NCI-H460 (cell line): ENCODE data around the gene AGBL5. TPM values are rescaled to one million over a fixed set of nuclear protein-coding genes. Genes with fewer than 3 reads are reported as not detected.
"Not testable (repeated sequence)": the region's sequence is repeated elsewhere in the genome, so short reads cannot be mapped to it uniquely, and the experiment has no call there.

Experiments used
- DNase-seq: peaks from one replicate; pipeline ENCODE4 v3.0.0-alpha.2; 2016; ENCODE audit warnings: low read depth; ENCODE audit errors: extremely low read depth
- total RNA-seq: library from RNA; depleted of rRNA; stranded (reverse); fragments of >200 nt; shearing (Covaris generic); gene quantifications from 2 replicates; pipeline ENCODE4 v1.2.3, GENCODE V29; 2014

AGBL5 gene
- total RNA-seq, 1 experiment from 2014 or later = 35.4 TPM

DNA sequence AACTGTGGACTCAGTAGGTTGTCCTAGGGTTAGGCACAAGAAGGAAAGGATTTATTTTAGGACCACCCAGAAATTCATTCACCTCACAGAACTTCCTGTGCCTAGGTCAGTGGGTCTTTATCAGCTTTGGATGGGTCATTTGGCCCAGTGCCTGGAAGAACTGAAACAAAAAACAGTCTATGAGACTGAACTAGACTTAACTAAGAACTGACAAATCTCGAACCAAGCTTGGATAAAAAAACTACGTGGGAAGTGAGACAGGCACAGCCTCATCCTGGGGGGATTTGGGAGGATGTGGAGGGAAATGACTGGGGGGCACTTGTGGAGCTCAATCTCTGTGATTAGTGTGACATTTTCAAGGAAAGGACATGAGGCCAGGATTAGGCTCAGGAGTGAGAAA, 22.3 kb downstream of the AGBL5 start:
- no peak for DNase-seq

DNA sequence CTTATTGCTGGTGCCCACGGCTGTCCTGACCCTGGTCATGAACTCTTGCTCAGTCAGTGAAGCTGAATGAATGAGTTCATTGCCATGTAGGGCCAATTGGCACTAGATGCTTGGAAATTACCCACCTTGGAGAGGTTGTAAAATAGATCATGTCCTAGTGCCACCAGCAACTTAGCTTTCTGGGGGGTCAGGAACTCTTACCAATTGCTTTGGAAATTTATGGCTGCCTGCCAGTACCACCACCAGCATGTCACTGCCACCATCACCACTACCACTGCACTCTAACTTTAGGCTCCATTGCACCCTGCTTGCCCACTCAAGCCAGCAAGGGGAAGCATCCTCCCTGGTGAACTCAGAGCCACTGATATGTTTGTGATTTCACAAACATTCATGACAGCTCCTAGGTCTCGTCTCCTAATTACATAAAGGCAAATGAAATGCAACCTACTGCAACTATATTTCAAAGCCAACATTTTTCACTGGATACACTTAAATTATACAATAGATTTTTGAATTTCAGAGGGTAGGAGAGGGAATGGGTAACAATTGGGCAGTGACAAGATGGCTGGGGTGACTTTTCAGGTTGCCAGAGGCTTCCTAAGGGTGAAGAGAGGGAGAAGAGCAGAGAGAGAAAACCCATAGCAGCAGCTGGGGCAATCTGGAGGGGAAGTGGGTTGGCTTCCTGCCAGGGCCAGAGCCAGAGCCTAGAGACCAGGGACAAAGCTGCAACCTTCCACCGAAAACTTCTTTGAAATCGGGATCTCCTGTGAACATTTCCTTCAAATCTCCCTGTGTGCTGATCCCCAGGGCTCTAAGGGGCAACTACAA, 23.5 kb downstream of the AGBL5 start:
- DNase-seq = no peak

DNA sequence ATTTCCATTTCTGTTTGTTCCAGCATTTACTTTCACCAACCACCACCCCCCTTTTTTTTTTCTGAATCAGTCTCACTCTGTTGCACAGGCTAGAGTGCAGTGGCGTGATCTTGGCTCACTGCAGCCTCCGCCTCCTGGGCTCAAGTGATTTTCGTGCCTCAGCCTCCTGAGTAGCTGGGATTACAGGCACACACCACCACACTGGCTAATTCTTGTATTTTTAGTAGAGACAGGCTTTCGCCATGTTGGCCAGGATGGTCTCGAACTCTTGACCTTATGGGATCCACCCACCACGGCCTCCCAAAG, 24.1 kb downstream of the AGBL5 start:
- not testable (repeated sequence) for DNase-seq

DNA sequence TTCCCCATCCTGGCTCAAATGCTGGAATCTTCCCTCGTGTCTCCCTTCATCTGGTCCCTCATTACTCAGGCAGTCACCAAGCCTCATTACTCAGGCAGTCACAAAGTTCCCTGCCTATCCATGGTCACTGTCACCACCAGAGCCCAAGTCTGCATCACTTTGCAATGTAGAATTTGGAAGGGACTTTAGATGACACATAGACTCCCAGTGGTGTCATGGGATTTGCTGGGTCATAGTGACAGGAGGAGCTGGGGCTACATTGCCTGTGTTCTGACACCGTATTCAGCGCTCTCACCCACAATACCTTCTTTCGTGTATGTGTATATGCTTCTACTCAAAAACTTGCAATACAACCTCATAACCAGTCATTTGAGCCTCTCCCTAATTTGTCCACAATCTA, 24.9 kb downstream of the AGBL5 start:
- DNase-seq = no peak

DNA sequence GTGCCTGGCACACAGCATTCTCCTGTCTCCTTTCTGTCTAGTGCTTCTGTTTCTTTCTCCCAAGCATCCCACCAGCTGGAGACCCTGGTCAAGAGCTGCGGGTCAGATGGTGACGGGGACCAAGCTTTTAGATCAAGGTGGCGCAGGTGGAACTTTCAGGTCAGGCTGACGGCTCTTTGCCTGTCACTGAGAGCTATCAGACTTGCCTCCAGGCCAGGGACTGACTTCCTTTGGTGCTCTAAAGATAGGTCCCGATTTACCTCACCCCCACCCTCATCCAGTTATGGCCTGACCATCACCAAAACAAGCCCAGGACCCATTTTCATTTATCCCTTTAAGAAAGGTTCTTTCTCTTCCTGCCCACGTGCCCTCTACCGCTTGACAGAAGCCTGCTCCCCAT, 25.8 kb downstream of the AGBL5 start:
- no peak for DNase-seq

DNA sequence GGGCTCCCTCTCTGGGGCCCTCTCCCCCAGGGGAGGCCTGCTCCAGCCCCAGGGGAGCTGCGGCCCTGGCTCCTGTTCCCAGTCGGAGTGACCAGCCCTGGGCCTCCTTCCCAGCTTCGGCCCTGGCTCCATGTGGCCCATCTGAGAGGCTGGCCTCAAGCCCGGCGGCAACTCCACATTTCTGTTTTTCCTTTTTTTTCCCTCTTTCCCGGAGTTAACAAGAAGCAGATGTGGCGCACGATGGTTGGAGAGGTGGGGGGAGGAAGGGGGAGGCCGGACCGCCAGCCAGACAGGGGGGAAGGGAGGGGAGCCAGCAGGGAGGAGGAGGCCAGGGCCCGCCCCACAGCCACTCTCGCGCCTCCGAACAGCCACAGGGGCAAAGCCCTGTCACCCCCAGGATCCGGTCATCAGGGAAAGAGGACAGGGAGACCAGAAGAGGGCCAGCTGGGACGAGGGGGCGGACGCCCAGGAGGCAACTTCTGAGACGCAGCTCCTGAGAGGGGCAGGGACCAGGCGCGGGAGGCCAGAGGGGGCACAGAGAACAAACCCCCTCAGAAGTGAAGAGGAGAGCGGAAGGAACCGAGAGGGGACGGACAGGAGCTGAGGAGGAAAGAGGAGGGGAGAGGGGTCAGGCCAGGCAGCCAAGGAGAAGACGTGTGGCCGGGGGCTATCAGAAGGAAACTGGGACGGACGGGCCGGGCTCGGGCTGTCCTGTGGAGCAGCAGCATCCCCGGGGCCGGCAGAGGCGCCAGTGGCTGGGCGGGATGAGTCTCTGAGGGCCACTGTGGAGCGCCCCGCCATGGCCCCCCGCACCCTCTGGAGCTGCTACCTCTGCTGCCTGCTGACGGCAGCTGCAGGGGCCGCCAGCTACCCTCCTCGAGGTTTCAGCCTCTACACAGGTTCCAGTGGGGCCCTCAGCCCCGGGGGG, 27.1 kb downstream of the AGBL5 start, which contains the start of gene EMILIN1:
Gene EMILIN1 (plus strand): TSS at position 349 of the 928 bp plus-strand sequence. CDS start 451 bp downstream, at position 800.
- DNase-seq = no peak

DNA sequence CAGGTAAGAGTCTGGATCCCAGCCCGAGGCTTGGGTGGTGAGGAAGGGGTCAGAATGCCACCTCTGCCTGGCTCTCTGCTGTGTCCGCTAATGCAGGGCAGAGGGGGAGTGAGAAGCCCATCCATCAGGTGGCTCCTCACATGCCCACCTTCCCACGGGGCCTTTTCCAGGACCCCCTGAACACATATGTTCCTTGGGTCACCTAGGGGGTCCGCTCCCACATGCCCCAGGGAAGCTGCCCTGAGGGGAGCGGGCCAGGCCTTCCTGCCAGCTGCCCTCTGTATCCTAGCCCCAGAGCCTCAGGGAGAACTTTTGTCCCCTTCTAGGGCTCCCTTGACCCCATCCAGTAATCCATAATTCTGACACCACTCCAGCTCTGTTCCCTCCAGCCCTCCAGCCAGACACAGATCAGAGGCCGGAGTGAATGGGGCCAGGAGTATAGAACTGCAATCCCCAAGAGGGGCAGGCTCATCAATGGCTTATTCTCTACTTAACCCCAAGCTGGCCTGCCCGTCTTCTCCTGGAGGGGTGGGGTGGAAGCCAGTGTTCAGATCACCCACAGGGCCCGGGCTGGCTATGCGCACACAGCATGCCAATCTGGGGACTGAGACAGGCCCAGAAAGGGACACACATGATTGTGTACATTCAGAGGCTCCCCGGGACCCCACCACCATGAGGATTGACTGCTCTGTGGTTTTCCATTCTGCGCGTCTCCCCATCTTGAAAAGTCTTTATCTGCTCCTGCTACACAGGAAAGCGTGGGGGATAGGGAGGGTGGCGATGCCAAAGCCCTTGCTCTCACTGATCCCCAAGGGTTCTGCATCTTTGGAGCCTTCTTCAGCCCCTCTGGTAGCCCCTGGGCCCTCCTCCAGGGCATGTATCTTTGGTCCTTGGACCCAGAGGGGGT, 28.0 kb downstream of the AGBL5 start:
- DNase-seq = no peak

DNA sequence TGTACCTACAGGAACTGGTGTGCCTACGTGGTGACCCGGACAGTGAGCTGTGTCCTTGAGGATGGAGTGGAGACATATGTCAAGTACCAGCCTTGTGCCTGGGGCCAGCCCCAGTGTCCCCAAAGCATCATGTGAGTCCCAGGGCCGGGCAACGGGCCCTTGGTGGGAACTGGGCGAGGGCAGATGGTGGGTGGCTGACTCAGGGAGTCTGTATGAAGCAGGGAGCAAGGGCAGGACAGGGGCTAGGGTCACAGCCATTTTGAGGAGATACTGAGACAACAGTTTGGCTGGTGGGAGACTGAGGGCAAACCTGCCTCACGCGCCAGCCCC, 28.6 kb downstream of the AGBL5 start:
- DNase-seq = no peak

DNA sequence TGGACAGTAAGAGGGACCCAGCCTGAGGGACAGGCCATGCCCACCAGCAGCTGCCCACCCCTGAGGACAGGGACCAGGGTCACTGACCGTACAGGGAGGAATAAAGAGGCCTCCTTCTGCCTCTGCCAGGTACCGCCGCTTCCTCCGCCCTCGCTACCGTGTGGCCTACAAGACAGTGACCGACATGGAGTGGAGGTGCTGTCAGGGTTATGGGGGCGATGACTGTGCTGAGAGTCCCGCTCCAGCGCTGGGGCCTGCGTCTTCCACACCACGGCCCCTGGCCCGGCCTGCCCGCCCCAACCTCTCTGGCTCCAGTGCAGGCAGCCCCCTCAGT, 29.1 kb downstream of the AGBL5 start:
- DNase-seq = no peak

DNA sequence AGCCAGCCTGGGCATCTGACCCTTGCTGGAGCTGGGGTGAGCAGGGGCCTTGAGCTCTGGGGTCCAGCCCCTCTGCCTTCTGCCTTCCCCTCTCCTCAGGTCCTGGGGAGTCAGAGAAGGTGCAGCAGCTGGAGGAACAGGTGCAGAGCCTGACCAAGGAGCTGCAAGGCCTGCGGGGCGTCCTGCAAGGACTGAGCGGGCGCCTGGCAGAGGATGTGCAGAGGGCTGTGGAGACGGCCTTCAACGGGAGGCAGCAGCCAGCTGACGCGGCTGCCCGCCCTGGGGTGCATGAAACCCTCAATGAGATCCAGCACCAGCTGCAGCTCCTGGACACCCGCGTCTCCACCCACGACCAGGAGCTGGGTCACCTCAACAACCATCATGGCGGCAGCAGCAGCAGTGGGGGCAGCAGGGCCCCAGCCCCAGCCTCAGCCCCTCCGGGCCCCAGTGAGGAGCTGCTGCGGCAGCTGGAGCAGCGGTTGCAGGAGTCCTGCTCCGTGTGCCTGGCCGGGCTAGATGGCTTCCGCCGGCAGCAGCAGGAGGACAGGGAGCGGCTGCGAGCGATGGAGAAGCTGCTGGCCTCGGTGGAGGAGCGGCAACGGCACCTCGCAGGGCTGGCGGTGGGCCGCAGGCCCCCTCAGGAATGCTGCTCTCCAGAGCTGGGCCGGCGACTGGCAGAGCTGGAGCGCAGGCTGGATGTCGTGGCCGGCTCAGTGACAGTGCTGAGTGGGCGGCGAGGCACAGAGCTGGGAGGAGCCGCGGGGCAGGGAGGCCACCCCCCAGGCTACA, 30.7 kb downstream of the AGBL5 start:
- no peak for DNase-seq

DNA sequence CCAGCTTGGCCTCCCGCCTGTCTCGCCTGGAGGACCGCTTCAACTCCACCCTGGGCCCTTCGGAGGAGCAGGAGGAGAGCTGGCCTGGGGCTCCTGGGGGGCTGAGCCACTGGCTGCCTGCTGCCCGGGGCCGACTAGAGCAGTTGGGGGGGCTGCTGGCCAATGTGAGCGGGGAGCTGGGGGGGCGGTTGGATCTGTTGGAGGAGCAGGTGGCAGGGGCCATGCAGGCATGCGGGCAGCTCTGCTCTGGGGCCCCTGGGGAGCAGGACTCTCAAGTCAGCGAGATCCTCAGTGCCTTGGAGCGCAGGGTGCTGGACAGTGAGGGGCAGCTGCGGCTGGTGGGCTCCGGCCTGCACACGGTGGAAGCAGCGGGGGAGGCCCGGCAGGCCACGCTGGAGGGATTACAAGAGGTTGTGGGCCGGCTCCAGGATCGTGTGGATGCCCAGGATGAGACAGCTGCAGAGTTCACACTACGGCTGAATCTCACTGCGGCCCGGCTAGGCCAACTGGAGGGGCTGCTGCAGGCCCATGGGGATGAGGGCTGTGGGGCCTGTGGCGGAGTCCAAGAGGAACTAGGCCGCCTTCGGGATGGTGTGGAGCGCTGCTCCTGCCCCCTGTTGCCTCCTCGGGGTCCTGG, 31.4 kb downstream of the AGBL5 start:
- no peak for DNase-seq

DNA sequence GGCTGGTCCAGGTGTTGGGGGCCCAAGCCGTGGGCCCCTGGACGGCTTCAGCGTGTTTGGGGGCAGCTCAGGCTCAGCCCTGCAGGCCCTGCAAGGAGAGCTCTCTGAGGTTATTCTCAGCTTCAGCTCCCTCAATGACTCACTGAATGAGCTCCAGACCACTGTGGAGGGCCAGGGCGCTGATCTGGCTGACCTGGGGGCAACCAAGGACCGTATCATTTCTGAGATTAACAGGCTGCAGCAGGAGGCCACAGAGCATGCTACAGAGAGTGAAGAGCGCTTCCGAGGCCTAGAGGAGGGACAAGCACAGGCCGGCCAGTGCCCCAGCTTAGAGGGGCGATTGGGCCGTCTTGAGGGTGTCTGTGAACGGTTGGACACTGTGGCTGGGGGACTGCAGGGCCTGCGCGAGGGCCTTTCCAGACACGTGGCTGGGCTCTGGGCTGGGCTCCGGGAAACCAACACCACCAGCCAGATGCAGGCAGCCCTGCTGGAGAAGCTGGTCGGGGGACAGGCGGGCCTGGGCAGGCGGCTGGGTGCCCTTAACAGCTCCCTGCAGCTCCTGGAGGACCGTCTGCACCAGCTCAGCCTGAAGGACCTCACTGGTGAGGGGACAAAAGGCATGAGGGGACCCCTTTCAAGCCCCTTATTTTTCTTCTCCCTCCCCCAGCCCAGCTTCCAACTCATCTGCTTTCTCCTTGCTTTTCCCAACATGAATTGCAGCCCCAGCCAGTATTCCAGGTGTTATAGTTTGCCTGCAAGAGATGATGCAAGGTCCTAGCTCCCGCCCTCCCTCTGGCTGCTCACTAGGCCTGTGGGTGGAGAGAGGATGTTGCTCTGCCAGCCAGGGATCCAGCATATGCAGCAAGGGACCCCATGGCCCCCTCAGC, 32.2 kb downstream of the AGBL5 start:
- DNase-seq = no peak

DNA sequence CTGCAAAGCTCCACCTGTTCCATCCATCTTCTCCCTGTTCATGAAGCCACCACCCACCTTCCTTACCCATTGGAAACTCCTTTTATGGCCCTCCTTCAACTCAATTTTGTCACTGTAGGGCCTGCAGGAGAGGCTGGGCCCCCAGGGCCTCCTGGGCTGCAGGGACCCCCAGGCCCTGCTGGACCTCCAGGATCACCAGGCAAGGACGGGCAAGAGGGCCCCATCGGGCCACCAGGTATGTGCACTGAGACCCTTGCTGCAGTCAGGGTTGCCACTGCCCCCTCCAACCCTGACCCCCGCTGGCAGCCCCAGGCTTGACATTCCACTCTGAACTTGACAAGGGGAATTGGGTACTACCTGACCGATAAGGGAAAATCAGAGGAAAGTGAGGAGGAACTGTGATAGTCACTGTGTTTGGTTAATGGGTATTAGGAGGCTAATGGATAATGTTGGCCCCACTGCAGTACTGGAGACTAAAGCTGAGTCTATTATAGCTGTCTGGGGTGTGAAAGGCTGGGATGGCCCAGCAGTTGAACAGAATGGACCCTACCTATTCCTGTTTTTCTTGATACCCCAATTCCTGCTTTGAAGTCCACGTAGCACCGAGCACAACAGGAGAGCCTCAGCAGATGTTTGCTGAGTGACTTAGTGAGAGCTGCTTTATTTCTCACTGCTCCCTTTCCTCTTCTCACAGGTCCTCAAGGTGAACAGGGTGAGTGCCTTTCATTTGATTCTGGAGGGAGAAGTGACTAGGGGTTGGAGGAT, 33.0 kb downstream of the AGBL5 start:
- no peak for DNase-seq

DNA sequence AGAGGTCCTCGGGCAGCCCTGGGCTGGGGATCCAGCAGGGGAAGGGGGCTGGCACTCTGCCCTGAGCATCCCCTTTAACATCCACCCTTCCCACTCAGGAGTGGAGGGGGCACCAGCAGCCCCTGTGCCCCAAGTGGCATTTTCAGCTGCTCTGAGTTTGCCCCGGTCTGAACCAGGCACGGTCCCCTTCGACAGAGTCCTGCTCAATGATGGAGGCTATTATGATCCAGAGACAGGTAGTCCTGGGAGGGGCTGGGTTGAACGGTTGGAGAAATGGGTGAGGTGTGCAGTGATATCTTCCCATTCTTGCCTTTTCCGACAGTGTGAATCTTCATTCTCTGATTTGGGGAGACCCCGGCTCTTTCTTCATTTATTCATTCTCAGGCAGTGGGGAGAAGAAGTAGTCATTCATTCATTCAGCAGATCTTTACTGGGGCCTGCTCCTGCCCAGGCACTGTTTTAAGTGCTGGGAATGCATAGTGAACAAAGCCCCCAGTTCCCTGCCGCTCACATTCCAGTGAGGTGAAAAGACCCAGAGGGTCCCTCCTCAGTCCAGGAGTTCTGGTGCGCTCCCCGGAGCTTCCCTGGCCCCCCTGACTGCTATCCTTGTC, 33.7 kb downstream of the AGBL5 start:
- DNase-seq = no peak

DNA sequence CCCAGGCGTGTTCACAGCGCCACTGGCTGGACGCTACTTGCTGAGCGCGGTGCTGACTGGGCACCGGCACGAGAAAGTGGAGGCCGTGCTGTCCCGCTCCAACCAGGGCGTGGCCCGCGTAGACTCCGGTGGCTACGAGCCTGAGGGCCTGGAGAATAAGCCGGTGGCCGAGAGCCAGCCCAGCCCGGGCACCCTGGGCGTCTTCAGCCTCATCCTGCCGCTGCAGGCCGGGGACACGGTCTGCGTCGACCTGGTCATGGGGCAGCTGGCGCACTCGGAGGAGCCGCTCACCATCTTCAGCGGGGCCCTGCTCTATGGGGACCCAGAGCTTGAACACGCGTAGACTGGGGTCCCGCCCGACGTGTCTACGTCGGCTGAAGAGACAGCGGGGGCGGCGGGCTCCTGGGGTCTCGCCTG, 34.2 kb downstream of the AGBL5 start:
- peak; percentile 76 for DNase-seq

DNA sequence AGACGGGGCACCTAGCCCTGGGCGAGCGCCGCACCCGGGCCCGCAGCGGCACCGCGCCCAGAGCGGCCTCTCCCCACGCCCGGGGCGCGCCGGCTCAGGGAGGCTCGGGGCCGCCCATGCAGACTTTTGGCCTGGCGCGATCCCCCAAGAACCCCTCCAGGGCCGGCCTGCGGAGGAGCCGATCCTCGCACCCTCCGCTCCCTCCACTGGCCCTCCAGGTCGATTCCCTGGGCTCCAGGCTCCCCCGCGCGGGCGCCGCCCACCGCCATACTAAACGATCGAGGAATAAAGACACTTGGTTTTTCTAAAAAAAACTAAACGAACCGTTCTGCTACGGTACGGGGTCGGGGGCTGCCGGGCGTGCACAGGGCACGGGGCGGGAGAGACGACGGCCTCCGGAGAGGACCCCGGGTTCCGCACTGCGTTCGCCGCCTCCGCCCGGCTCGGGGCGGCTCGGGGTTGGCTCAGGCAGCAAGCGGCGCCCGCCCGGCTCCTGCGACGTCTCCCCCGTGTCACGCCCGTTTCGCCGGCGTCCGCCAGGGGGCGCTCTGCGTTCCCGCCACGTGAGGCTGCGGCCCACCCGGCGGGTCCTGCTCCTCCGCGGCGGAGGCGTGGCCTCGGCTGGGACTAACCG, 34.7 kb downstream of the AGBL5 start:
- peak; percentile 92 for DNase-seq
